Neural progenitor cell (in vitro differentiated cells): ENCODE measurements around the gene SSNA1.

Source experiments
- EZH2 ChIP-seq: fragments of 200-600 bp; sonication (generic); IDR thresholded peaks from 2 replicates; pipeline ENCODE4 v1.6.1; 2017; ENCODE audit warnings: antibody characterized with exemption, mild to moderate bottlenecking, moderate library complexity
- TF ChIP-seq, protein P1 (sequence below): fragments of 200-600 bp; sonication (generic); IDR thresholded peaks from 2 replicates; pipeline ENCODE4 v1.5.1; 2017; ENCODE audit warnings: antibody characterized with exemption, mild to moderate bottlenecking

DNA sequence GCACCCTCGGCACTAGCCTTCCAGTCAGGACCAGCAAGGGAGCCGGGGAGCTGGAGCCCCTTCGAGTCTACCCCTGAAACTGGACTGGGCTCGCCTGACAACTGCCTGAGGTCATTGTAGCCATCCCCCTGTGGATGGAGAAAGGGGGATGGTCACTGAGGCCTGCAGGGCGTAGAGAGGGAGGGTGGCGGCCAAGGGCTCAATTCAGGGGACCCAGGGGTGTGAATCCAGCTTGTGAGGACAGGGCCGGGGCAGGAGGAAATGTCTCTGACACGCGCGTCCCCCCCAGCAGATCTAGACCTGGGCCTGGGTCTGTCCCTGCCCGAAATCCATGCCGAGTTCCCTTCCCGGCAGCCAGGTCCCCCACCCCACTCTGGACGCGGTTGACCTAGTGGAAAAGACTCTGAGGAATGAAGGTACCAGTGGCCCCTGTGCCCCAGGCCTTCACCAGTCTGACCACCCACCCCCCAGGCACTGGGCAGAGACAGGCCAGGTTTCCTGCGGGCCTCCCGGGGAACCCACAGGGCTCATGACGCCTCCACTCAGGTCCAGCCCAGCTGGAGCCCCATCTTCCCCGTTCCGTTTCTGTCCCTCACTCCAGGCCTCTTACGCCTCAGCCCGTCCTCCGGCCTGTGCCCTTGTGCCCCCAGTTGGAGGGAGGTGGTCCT, 43.0 kb downstream of the SSNA1 start:
- TF ChIP-seq, protein P1, sequence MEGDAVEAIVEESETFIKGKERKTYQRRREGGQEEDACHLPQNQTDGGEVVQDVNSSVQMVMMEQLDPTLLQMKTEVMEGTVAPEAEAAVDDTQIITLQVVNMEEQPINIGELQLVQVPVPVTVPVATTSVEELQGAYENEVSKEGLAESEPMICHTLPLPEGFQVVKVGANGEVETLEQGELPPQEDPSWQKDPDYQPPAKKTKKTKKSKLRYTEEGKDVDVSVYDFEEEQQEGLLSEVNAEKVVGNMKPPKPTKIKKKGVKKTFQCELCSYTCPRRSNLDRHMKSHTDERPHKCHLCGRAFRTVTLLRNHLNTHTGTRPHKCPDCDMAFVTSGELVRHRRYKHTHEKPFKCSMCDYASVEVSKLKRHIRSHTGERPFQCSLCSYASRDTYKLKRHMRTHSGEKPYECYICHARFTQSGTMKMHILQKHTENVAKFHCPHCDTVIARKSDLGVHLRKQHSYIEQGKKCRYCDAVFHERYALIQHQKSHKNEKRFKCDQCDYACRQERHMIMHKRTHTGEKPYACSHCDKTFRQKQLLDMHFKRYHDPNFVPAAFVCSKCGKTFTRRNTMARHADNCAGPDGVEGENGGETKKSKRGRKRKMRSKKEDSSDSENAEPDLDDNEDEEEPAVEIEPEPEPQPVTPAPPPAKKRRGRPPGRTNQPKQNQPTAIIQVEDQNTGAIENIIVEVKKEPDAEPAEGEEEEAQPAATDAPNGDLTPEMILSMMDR = no peak
- no peak for TF ChIP-seq EZH2
